Tongue (tissue), 2 donors: ENCODE results near the gene CORO2B. TPM values are rescaled to one million over a fixed set of nuclear protein-coding genes. Genes with fewer than 3 reads are reported as not detected.

ENCODE experiments used
- DNase-seq: peaks from one replicate; pipeline ENCODE4 v3.0.0-alpha.2; 2015
- total RNA-seq: library from RNA; depleted of rRNA; stranded (reverse); fragments of >200 nt; gene quantifications from one replicate; pipeline ENCODE4 v1.2.3, GENCODE V29; 2014

CORO2B gene
- total RNA-seq, 1 donor from 2014 or later, result 2.3 TPM

- no peak for DNase-seq
These were observed 4.7 kb upstream of the CORO2B start for GRCh38 chr15:68574046-68574445.

- no peak for DNase-seq
These were observed 4.2 kb upstream of the CORO2B start for GRCh38 chr15:68574629-68575028.

GRCh38 chr15:68576235-68576892 is 2.4 kb upstream of the CORO2B start:
- no peak for DNase-seq

- peak; percentile 78 for DNase-seq
These were observed 416 bp upstream of the CORO2B start for GRCh38 chr15:68578175-68578979.

- no peak for DNase-seq
These were observed 1.5 kb downstream of the CORO2B start for GRCh38 chr15:68580026-68580882.

- no peak for DNase-seq
These were observed 2.0 kb downstream of the CORO2B start for GRCh38 chr15:68580883-68581155.

- no peak for DNase-seq
These were observed 2.9 kb downstream of the CORO2B start for GRCh38 chr15:68581725-68582124.

- no peak for DNase-seq
These were observed 3.4 kb downstream of the CORO2B start for GRCh38 chr15:68582236-68582635.

- no peak for DNase-seq
These were observed 4.1 kb downstream of the CORO2B start for GRCh38 chr15:68582864-68583263.

GRCh38 chr15:68583321-68583720 is 4.5 kb downstream of the CORO2B start:
- no peak for DNase-seq

- DNase-seq, result no peak
These were observed 5.4 kb downstream of the CORO2B start for GRCh38 chr15:68583936-68584755.

- DNase-seq, result peak; percentile 69
These were observed 6.2 kb downstream of the CORO2B start for GRCh38 chr15:68584756-68585573.

- no peak for DNase-seq
These were observed 6.9 kb downstream of the CORO2B start for GRCh38 chr15:68585574-68586273.

- no peak for DNase-seq
These were observed 7.6 kb downstream of the CORO2B start for GRCh38 chr15:68586274-68586961.

- DNase-seq, result no peak
These were observed 9.1 kb downstream of the CORO2B start for GRCh38 chr15:68587769-68588385.

GRCh38 chr15:68589053-68589452 is 10.3 kb downstream of the CORO2B start:
- no peak for DNase-seq

GRCh38 chr15:68589783-68590710 is 11.3 kb downstream of the CORO2B start:
- DNase-seq, result no peak

- no peak for DNase-seq
These were observed 12.1 kb downstream of the CORO2B start for GRCh38 chr15:68590721-68591389.
